Sigmoid colon (tissue), 4 donors: ENCODE results near the gene NLRP4.

Source experiments
- EP300 ChIP-seq, 4 donors: sonication (generic); formaldehyde crosslinking; IDR thresholded peaks; one replicate each; pipeline ENCODE4 v1.6.1; 2017; ENCODE audit warnings: antibody characterized with exemption in 4 of 4
- POLR2A ChIP-seq, 2 donors: fragments of 450-650 bp; IDR thresholded peaks; one replicate each; pipeline ENCODE4 v1.6.1; 2016; ENCODE audit warnings: antibody characterized with exemption in 2 of 2, mild to moderate bottlenecking in 2 of 2, moderate library complexity in 2 of 2
- POLR2AphosphoS5 ChIP-seq, 4 donors: sonication (generic); formaldehyde crosslinking; IDR thresholded peaks; one replicate each; pipeline ENCODE4 v1.6.1; 2017; ENCODE audit warnings: antibody characterized with exemption in 4 of 4
- TF ChIP-seq, protein P1 (sequence below), 4 experiments: fragments of 450-650 bp in 3 of 4; fragments of 200-600 bp in 1 of 4; IDR thresholded peaks; one replicate each; pipeline ENCODE4 v1.5.1; 2016 to 2019; ENCODE audit warnings: antibody characterized with exemption in 4 of 4, mild to moderate bottlenecking in 3 of 4, moderate library complexity in 2 of 4

DNA sequence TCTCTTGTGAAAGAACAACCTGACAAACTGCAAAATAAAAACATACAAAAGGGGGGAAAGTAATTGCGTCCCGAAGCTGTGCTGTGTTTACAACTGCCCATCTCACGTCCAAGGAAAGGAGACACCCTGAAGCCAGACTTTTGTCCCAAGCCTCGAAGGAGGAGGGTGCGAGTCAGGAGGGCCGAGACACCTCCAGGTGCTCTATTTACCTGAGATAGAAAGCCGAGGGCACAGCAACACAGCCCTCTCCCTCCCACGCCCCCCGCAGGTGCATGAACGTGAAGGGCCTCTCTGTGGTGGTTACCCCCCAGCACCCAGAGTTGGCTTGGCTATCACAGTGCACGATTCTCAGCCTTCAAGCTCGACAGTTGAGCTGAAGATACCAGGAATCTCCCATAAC, 62.6 kb downstream of the NLRP4 start:
- TF ChIP-seq, protein P1, sequence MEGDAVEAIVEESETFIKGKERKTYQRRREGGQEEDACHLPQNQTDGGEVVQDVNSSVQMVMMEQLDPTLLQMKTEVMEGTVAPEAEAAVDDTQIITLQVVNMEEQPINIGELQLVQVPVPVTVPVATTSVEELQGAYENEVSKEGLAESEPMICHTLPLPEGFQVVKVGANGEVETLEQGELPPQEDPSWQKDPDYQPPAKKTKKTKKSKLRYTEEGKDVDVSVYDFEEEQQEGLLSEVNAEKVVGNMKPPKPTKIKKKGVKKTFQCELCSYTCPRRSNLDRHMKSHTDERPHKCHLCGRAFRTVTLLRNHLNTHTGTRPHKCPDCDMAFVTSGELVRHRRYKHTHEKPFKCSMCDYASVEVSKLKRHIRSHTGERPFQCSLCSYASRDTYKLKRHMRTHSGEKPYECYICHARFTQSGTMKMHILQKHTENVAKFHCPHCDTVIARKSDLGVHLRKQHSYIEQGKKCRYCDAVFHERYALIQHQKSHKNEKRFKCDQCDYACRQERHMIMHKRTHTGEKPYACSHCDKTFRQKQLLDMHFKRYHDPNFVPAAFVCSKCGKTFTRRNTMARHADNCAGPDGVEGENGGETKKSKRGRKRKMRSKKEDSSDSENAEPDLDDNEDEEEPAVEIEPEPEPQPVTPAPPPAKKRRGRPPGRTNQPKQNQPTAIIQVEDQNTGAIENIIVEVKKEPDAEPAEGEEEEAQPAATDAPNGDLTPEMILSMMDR (IDR thresholded peaks at IDR 0.05), result no peak
- TF ChIP-seq POLR2A (IDR thresholded peaks at IDR 0.05), result no peak
- no peak for TF ChIP-seq EP300 (IDR thresholded peaks at IDR 0.05)
- no peak for TF ChIP-seq POLR2AphosphoS5 (IDR thresholded peaks at IDR 0.05)
